B cell (primary cell): ENCODE measurements around the gene MBNL1. TPM values are rescaled to one million over a fixed set of nuclear protein-coding genes. Genes with fewer than 3 reads are reported as not detected.

Experiments used
- ATAC-seq: fragments of 200-7000 bp; cut with Tn5 transposase; one replicate; pipeline ENCODE4 v1.10.0; 2021; ENCODE audit warnings: low read depth, mild to moderate bottlenecking, moderate number of reproducible peaks, moderate library complexity
- CTCF ChIA-PET: fragments of 350-600 bp; sonication (Branson Sonifier 250); formaldehyde crosslinking; loops from one replicate; lab custom pipeline; 2021; ENCODE audit warnings: antibody characterized with exemption, inconsistent platforms; lab: Charles Lee
- POLR2A ChIA-PET: fragments of 350-600 bp; sonication (Branson Sonifier 250); formaldehyde crosslinking; loops from one replicate; lab custom pipeline; 2021; ENCODE audit warnings: antibody characterized with exemption; lab: Charles Lee
- DNase-seq: peaks from one replicate; pipeline ENCODE4 v3.0.0; 2013
- H2AFZ ChIP-seq: 2 replicates; pipeline ENCODE4 v1.6.1; 2012; ENCODE audit warnings: mild to moderate bottlenecking, low read depth, low read length; ENCODE audit not compliant: insufficient read depth, poor library complexity, severe bottlenecking
- H3K27ac ChIP-seq, 2 donors: 1 replicate in 1 of 2; 2 replicates in 1 of 2; pipeline ENCODE4 v1.5.1; 2012 to 2013; ENCODE audit warnings: low read length in 2 of 2, mild to moderate bottlenecking in 2 of 2, moderate library complexity in 1 of 2
- H3K27me3 ChIP-seq, 4 experiments: fragments of 200-600 bp in 1 of 4; sonication (generic) in 1 of 4; replicated peaks in 1 of 4; 1 replicate in 2 of 4; 2 replicates in 2 of 4; pipeline versions ENCODE4 v1.6.1 to v1.7.0; 2013 to 2016; ENCODE audit warnings: low read length in 3 of 4, mild to moderate bottlenecking in 2 of 4, mixed read lengths in 1 of 4, moderate library complexity in 1 of 4; ENCODE audit not compliant: insufficient read depth in 4 of 4, control insufficient read depth in 3 of 4; ENCODE audit errors: control extremely low read depth in 1 of 4
- H3K36me3 ChIP-seq, 2 experiments: replicated peaks in 1 of 2; 1 replicate in 1 of 2; 2 replicates in 1 of 2; pipeline versions ENCODE4 v1.6.1 to v1.7.1; 2013; ENCODE audit warnings: low read length in 1 of 2; ENCODE audit not compliant: insufficient read depth in 2 of 2, control insufficient read depth in 1 of 2; ENCODE audit errors: control extremely low read depth in 1 of 2, extremely low read depth in 1 of 2
- H3K4me1 ChIP-seq, 2 donors: fragments of 200-600 bp in 1 of 2; sonication (generic) in 1 of 2; 1 replicate in 1 of 2; 2 replicates in 1 of 2; pipeline versions ENCODE4 v1.5.1 to v1.6.1; 2013 to 2017; ENCODE audit warnings: low read length in 2 of 2; ENCODE audit not compliant: control insufficient read depth in 2 of 2, insufficient read depth in 2 of 2
- H3K4me2 ChIP-seq: replicated peaks from 2 replicates; pipeline ENCODE3; 2012; ENCODE audit warnings: mild to moderate bottlenecking, low read depth, low read length; ENCODE audit not compliant: poor library complexity, severe bottlenecking
- H3K4me3 ChIP-seq, 5 experiments: fragments of 200-600 bp in 1 of 5; sonication (generic) in 1 of 5; 1 replicate in 3 of 5; 2 replicates in 2 of 5; pipeline versions ENCODE4 v1.5.1 to v1.7.0; 2011 to 2016; ENCODE audit warnings: low read length in 4 of 5, mild to moderate bottlenecking in 4 of 5, low read depth in 2 of 5, control low read depth in 1 of 5, moderate library complexity in 1 of 5; ENCODE audit not compliant: insufficient read depth in 1 of 5; ENCODE audit errors: control extremely low read depth in 1 of 5, extremely low read depth in 1 of 5
- H3K79me2 ChIP-seq: fragments of 200-600 bp; sonication (generic); one replicate; pipeline ENCODE4 v1.6.0; 2016; ENCODE audit warnings: low read length; ENCODE audit not compliant: control insufficient read depth, insufficient read depth
- H3K9ac ChIP-seq: fragments of 200-600 bp; sonication (generic); 2 replicates; pipeline ENCODE4 v1.6.1; 2017; ENCODE audit warnings: mild to moderate bottlenecking, low read length, moderate library complexity
- H3K9me3 ChIP-seq, 3 donors: one replicate each; pipeline versions ENCODE4 v1.6.1 to v1.7.1; 2013; ENCODE audit warnings: low read length in 2 of 3; ENCODE audit not compliant: control insufficient read depth in 2 of 3, insufficient read depth in 1 of 3; ENCODE audit errors: control extremely low read depth in 1 of 3
- H4K20me1 ChIP-seq: 2 replicates; pipeline ENCODE4 v1.6.0; 2012; ENCODE audit warnings: mild to moderate bottlenecking, low read length; ENCODE audit not compliant: insufficient read depth, control insufficient read depth, poor library complexity, severe bottlenecking
- H3K27ac Mint-ChIP-seq: one replicate; pipeline ENCODE4 v1.8.0; 2021; ENCODE audit warnings: mixed read lengths
- H3K27me3 Mint-ChIP-seq: one replicate; pipeline ENCODE4 v1.8.0; 2021; ENCODE audit warnings: mixed read lengths
- H3K4me1 Mint-ChIP-seq: one replicate; pipeline ENCODE4 v1.8.0; 2021; ENCODE audit warnings: mixed read lengths
- H3K4me3 Mint-ChIP-seq: one replicate; pipeline ENCODE4 v1.8.0; 2021; ENCODE audit warnings: mixed read lengths
- H3K9me3 Mint-ChIP-seq: one replicate; pipeline ENCODE4 v1.8.0; 2022; ENCODE audit warnings: mixed read lengths; ENCODE audit not compliant: insufficient read depth
- EZH2 ChIP-seq: IDR thresholded peaks from 2 replicates; pipeline ENCODE4 v1.6.1; 2012; ENCODE audit warnings: borderline replicate concordance, low read depth, mild to moderate bottlenecking, moderate library complexity, low read length; ENCODE audit not compliant: insufficient read depth, poor library complexity, severe bottlenecking
- WGBS: methylation state at CpG from one replicate; pipeline ENCODE4 v1.1.5; 2013; ENCODE audit warnings: missing lambda C conversion rate; ENCODE audit not compliant: insufficient coverage; 5-methylcytosine and 5-hydroxymethylcytosine counted together
- intact Hi-C: fragments of 100-400 bp; cut with micrococcal nuclease; formaldehyde crosslinking; loops from one replicate; pipeline ENCODE4 v1.10.0; 2022
- polyA plus RNA-seq: library from polyadenylated mRNA; depleted of rRNA; stranded (reverse); fragments of >200 nt; gene quantifications from 2 replicates; pipeline ENCODE4 v1.2.3, GENCODE V29; 2012
- total RNA-seq, 2 donors: library from RNA; stranded (reverse); fragments of 120-200 nt in 1 of 2; gene quantifications; 1 replicate in 1 of 2; 2 replicates in 1 of 2; pipeline versions ENCODE4 v1.2.3 to v1.2.4, GENCODE V29; 2013 to 2022
- TF ChIP-seq, protein P1 (sequence below): fragments of 200-600 bp; IDR thresholded peaks from one replicate; pipeline ENCODE4 v1.8.0; 2022; ENCODE audit warnings: antibody characterized with exemption, mild to moderate bottlenecking

The MBNL1 gene
- total and polyA plus RNA-seq, 2 donors (not counting 1 experiment from before 2014, with no cell fraction given), result 195 to 505 TPM

DNA sequence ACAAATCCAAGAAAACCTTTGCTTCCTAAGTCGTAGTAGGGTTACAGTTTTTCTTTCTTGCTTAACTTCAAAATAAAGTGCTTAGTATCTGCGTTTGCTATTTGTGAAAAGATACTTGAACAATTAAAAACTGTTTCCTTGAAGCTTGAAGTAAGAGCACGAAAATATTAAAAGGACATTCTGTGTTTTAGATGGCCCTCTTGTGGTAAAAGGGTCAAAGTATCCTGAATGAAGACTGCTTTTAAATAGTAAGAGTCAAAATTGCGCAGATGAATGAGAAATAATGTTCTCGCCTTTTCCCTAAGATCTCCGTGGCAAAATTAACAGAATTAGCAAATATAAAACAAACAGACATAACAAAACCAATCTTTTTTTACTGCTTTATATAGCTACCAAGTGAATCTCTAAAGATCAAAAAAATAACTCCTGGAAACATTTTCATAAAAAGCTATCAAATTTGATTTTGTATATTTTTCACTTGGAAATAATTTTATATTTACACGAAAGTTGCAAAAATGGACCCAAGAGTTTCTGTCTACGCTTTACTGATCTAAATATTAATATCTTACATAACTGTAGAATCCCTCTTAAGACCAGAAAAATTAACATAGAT is 175.4 kb downstream of the MBNL1 start:
- Mint-ChIP-seq H3K4me1 (peaks cover 55% of the 10 kb centered on the region), H3K27me3 (no peaks in the 10 kb centered on the region), H3K4me3 (no peak overlapping the region), H3K9me3 (peaks cover 2% of the 10 kb centered on the region), H3K27ac (peak overlapping the region; percentile 0)
- TF ChIP-seq EZH2, result no peak
- TF ChIP-seq, protein P1, sequence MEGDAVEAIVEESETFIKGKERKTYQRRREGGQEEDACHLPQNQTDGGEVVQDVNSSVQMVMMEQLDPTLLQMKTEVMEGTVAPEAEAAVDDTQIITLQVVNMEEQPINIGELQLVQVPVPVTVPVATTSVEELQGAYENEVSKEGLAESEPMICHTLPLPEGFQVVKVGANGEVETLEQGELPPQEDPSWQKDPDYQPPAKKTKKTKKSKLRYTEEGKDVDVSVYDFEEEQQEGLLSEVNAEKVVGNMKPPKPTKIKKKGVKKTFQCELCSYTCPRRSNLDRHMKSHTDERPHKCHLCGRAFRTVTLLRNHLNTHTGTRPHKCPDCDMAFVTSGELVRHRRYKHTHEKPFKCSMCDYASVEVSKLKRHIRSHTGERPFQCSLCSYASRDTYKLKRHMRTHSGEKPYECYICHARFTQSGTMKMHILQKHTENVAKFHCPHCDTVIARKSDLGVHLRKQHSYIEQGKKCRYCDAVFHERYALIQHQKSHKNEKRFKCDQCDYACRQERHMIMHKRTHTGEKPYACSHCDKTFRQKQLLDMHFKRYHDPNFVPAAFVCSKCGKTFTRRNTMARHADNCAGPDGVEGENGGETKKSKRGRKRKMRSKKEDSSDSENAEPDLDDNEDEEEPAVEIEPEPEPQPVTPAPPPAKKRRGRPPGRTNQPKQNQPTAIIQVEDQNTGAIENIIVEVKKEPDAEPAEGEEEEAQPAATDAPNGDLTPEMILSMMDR, result peak; percentile 79
- Histone ChIP-seq H2AFZ (no peak overlapping the region), H3K36me3 (peaks cover 8 to 52% of the 10 kb centered on the region in 2 experiments), H3K9me3 (no peaks in the 10 kb centered on the region), H4K20me1 (peaks cover 14% of the 10 kb centered on the region), H3K4me2 (no peak overlapping the region), H3K4me1 (peaks cover 5 to 16% of the 10 kb centered on the region in 2 donors), H3K9ac (no peak overlapping the region), H3K27ac (peak overlapping the region in 1 of 2 donors; percentile 63), H3K79me2 (peaks cover 75% of the 10 kb centered on the region), H3K27me3 (no peaks in the 10 kb centered on the region), H3K4me3 (no peak overlapping the region)
- peak; percentile 62 for ATAC-seq
- peak; percentile 67 for DNase-seq
- POLR2A ChIA-PET, result no interaction called here
- CTCF ChIA-PET, result interaction anchor here (0.6 to 9.5 kb wide), 49 partner anchors 8 to 525 kb away, joined by 3 to 222 read pairs (median 4); no protein-coding TSS in a partner anchor
- 0% methylated on average over 1 of the region's 8 CpGs for WGBS
- intact Hi-C loops, result loop anchor here (1.0 to 5.0 kb wide), 3 partner anchors 261 to 417 kb away; no protein-coding TSS in a partner anchor

GRCh38 chr3:152445212-152445611 is 176.5 kb downstream of the MBNL1 start:
- DNase-seq (no peak), ATAC-seq (no peak)
- Histone ChIP-seq H3K36me3 (peaks cover 5 to 54% of the 10 kb centered on the region in 2 experiments), H2AFZ (no peak overlapping the region), H3K9ac (no peak overlapping the region), H3K9me3 (no peaks in the 10 kb centered on the region), H4K20me1 (peaks cover 14% of the 10 kb centered on the region), H3K27me3 (no peaks in the 10 kb centered on the region), H3K4me1 (peaks cover 5 to 16% of the 10 kb centered on the region in 2 donors), H3K4me3 (no peak overlapping the region), H3K79me2 (peaks cover 74% of the 10 kb centered on the region), H3K27ac (no peak overlapping the region), H3K4me2 (no peak overlapping the region)
- Mint-ChIP-seq H3K27ac (no peak overlapping the region), H3K27me3 (no peaks in the 10 kb centered on the region), H3K4me1 (peaks cover 48% of the 10 kb centered on the region), H3K4me3 (no peak overlapping the region), H3K9me3 (no peaks in the 10 kb centered on the region)
- CTCF ChIA-PET, result interaction anchor here (1.0 to 9.5 kb wide), 12 partner anchors 16 to 526 kb away, joined by 3 to 222 read pairs (median 6); no protein-coding TSS in a partner anchor
- POLR2A ChIA-PET, result no interaction called here
- no peak for TF ChIP-seq EZH2
- TF ChIP-seq, protein P1, result no peak
- WGBS, result 93% methylated on average over 3 of the region's 6 CpGs
- intact Hi-C loops, result loop anchor here (5.0 kb wide), 1 partner anchor 148 kb away; no protein-coding TSS in a partner anchor
